HCT116 (cell line): Measurements from ENCODE around the gene SLC5A10. TPM values are rescaled to one million over a fixed set of nuclear protein-coding genes. Genes with fewer than 3 reads are reported as not detected.

ENCODE experiments used
- ATAC-seq: fragments of 200-7000 bp; cut with Tn5 transposase; 2 replicates; pipeline ENCODE4 v1.9.1; 2020; ENCODE audit warnings: mild to moderate bottlenecking, moderate library complexity
- BruUV-seq: library from RNA; stranded (reverse); fragments of 400-500 nt; replicated peaks from 2 replicates; lab custom pipeline; 2021; lab: Mats Ljungman, UMichigan
- CTCF ChIA-PET: fragments of 300-600 bp; sonication (Branson Sonifier 250); formaldehyde crosslinking; loops from one replicate; lab custom pipeline; 2021; ENCODE audit warnings: antibody characterized with exemption; lab: Charles Lee
- POLR2A ChIA-PET: fragments of 300-600, 350-600 bp; sonication (Branson Sonifier 250); formaldehyde crosslinking; loops from one replicate; lab custom pipeline; 2021; ENCODE audit warnings: antibody characterized with exemption; lab: Charles Lee
- RAD21 ChIA-PET, 2 experiments: fragments of 300-600 bp; sonication (Branson Sonifier 250); formaldehyde crosslinking; loops; one replicate each; lab custom pipeline; 2023; ENCODE audit warnings: low total read pairs in 2 of 2; ENCODE audit not compliant: uncharacterized antibody in 2 of 2, unreplicated experiment in 2 of 2, low non-redundant PET in 1 of 2; lab: Charles Lee
- DNase-seq: peaks from one replicate; pipeline ENCODE4 v3.0.0-alpha.2; 2010; ENCODE audit warnings: low read depth, low spot score
- H2AFZ ChIP-seq: fragments of 200-600 bp; shearing (Covaris generic), sonication (generic); 2 replicates; pipeline ENCODE4 v1.6.1; 2017; ENCODE audit warnings: low read depth, mixed run types, mixed read lengths, antibody characterized with exemption, low read length; ENCODE audit not compliant: poor library complexity, severe bottlenecking
- H3K27ac ChIP-seq: 2 replicates; pipeline ENCODE4 v1.5.1; 2012; ENCODE audit warnings: low read depth, low read length
- H3K27me3 ChIP-seq: fragments of 200-600 bp; sonication (generic); 2 replicates; pipeline ENCODE4 v1.6.1; 2016; ENCODE audit warnings: mixed run types, low read length, mixed read lengths; ENCODE audit not compliant: insufficient read depth
- H3K36me3 ChIP-seq, 2 experiments: fragments of 200-500 bp in 1 of 2; fragments of 200-600 bp in 1 of 2; sonication (Bioruptor generic) in 1 of 2; sonication (generic) in 1 of 2; 2 replicates each; pipeline versions ENCODE4 v1.5.1 to v1.6.1; 2014 to 2016; ENCODE audit warnings: low read length in 2 of 2, inconsistent platforms in 1 of 2, mixed read lengths in 1 of 2, mixed run types in 1 of 2; ENCODE audit not compliant: insufficient read depth in 2 of 2, control insufficient read depth in 1 of 2
- H3K4me1 ChIP-seq, 2 experiments: fragments of 200-600 bp in 1 of 2; sonication (generic) in 1 of 2; 2 replicates each; pipeline versions ENCODE4 v1.5.1 to v1.6.1; 2012 to 2017; ENCODE audit warnings: low read length in 2 of 2, inconsistent platforms in 1 of 2, mild to moderate bottlenecking in 1 of 2, mixed read lengths in 1 of 2, mixed run types in 1 of 2, moderate library complexity in 1 of 2; ENCODE audit not compliant: insufficient read depth in 2 of 2, control insufficient read depth in 1 of 2
- H3K4me2 ChIP-seq: fragments of 200-600 bp; sonication (generic); 2 replicates; pipeline ENCODE4 v1.6.1; 2017; ENCODE audit warnings: mixed run types, low read length, mixed read lengths
- H3K4me3 ChIP-seq, 2 experiments: fragments of 200-600 bp in 1 of 2; sonication (generic) in 1 of 2; replicated peaks in 1 of 2; 2 replicates each; pipeline ENCODE4 v1.5.1; 2011 to 2016; ENCODE audit warnings: low read length in 2 of 2, control low read depth in 1 of 2, low read depth in 1 of 2, mild to moderate bottlenecking in 1 of 2, mixed read lengths in 1 of 2, mixed run types in 1 of 2
- H3K79me2 ChIP-seq: fragments of 200-600 bp; sonication (generic); 2 replicates; pipeline ENCODE4 v1.6.1; 2017; ENCODE audit warnings: mild to moderate bottlenecking, mixed run types, low read length, moderate library complexity, mixed read lengths; ENCODE audit not compliant: insufficient read depth
- H3K9ac ChIP-seq: fragments of 200-600 bp; sonication (generic); 2 replicates; pipeline ENCODE4 v1.6.1; 2016; ENCODE audit warnings: low read length, mixed read lengths
- H3K9me2 ChIP-seq: fragments of 200-600 bp; sonication (generic), shearing (Covaris generic); 2 replicates; pipeline ENCODE4 v1.6.1; 2017; ENCODE audit warnings: mixed run types, mild to moderate bottlenecking, moderate library complexity; ENCODE audit not compliant: insufficient read depth
- H3K9me3 ChIP-seq, 2 experiments: fragments of 200-500 bp in 1 of 2; fragments of 200-600 bp in 1 of 2; sonication (Bioruptor generic) in 1 of 2; sonication (generic) in 1 of 2; 2 replicates each; pipeline ENCODE4 v1.6.1; 2014 to 2017; ENCODE audit warnings: low read length in 2 of 2, mixed read lengths in 2 of 2, inconsistent platforms in 1 of 2, low read depth in 1 of 2, mild to moderate bottlenecking in 1 of 2, mixed run types in 1 of 2, moderate library complexity in 1 of 2; ENCODE audit not compliant: control insufficient read depth in 1 of 2, insufficient read depth in 1 of 2
- H4K20me1 ChIP-seq: fragments of 200-600 bp; sonication (generic), shearing (Covaris generic); 2 replicates; pipeline ENCODE4 v1.6.1; 2017; ENCODE audit warnings: mixed run types, mild to moderate bottlenecking, moderate library complexity; ENCODE audit not compliant: insufficient read depth
- CTCF ChIP-seq, 3 experiments: fragments of 200-600 bp in 1 of 3; sonication (generic) in 1 of 3; IDR thresholded peaks in 2 of 3; conservative IDR thresholded peaks in 1 of 3; 2 replicates each; pipeline ENCODE4 v1.5.1; 2012 to 2017; ENCODE audit warnings: low read depth in 2 of 3, low read length in 2 of 3, antibody characterized with exemption in 1 of 3, borderline replicate concordance in 1 of 3, control low read depth in 1 of 3, mild to moderate bottlenecking in 1 of 3, mixed read lengths in 1 of 3, mixed run types in 1 of 3, moderate library complexity in 1 of 3; ENCODE audit not compliant: insufficient read depth in 1 of 3
- RAD21 ChIP-seq: IDR thresholded peaks from 2 replicates; pipeline ENCODE4 v1.6.1; 2012; ENCODE audit warnings: low read depth, mild to moderate bottlenecking
- SIN3A ChIP-seq: IDR thresholded peaks from 2 replicates; pipeline ENCODE4 v1.6.1; 2012; ENCODE audit warnings: low read depth
- SP1 ChIP-seq: IDR thresholded peaks from 2 replicates; pipeline ENCODE4 v1.6.1; 2012; ENCODE audit warnings: low read depth
- ZBTB33 ChIP-seq: IDR thresholded peaks from 2 replicates; pipeline ENCODE4 v1.6.1; 2011; ENCODE audit warnings: mild to moderate bottlenecking, low read length, moderate library complexity; ENCODE audit not compliant: insufficient replicate concordance; ENCODE audit errors: extremely low read depth
- ZNF274 ChIP-seq: fragments of 200-500 bp; sonication (Bioruptor generic); IDR thresholded peaks from 2 replicates; pipeline ENCODE4 v1.6.1; 2014; ENCODE audit warnings: mild to moderate bottlenecking, low read depth, low read length, inconsistent platforms
- intact Hi-C: fragments of 100-400 bp; cut with micrococcal nuclease; formaldehyde crosslinking; loops from 2 replicates; pipeline ENCODE4 v1.10.0; 2022
- total RNA-seq: library from RNA; stranded (reverse); gene quantifications from one replicate; pipeline ENCODE4 v1.2.1, GENCODE V29; 2021; ENCODE audit not compliant: unreplicated experiment

SLC5A10 gene
- total RNA-seq, 1 experiment from 2014 or later = not detected

- TF ChIP-seq SP1 (no peak), ZNF274 (no peak)
Observed at GRCh38 chr17:18960241-18960665, 8.3 kb downstream of the SLC5A10 start (continued).

- H3K9me2 ChIP-seq = no peaks in the 10 kb centered on the region
- no peak for DNase-seq
- no peak overlapping the region for H3K9ac ChIP-seq
- H4K20me1 ChIP-seq = no peaks in the 10 kb centered on the region
- H3K27ac ChIP-seq = no peak overlapping the region
- ATAC-seq = peak; percentile 97
- CTCF ChIA-PET = interaction anchor here (0.6 to 1.6 kb wide), 12 partner anchors 9 to 801 kb away, joined by 3 to 22 read pairs (median 4); partner anchors contain the start of gene SLC5A10
- no peak overlapping the region for H2AFZ ChIP-seq
- no peaks in the 10 kb centered on the region for H3K27me3 ChIP-seq
- no peak overlapping the region for H3K4me3 ChIP-seq
- RAD21 ChIA-PET = interaction anchor here in 1 of 2 experiments (1.4 kb wide), 1 partner anchor 14 kb away, joined by 3 read pairs; no protein-coding TSS in a partner anchor
- intact Hi-C loops = no loop called here
- TF ChIP-seq CTCF (IDR thresholded peaks at IDR 0.05 in 2 of 3, conservative IDR thresholded peaks at IDR 0.05 in 1 of 3; ENCODE audit: borderline replicate concordance in 1 of 3, insufficient read depth in 1 of 3, low read depth in 2 of 3, low read length in 2 of 3) (peak; percentile 89 to 98 (median 93)), ZBTB33 (no peak), SIN3A (no peak), RAD21 (peak; percentile 99)
- no peaks in the 10 kb centered on the region for H3K9me3 ChIP-seq
- H3K36me3 ChIP-seq = no peaks in the 10 kb centered on the region
- POLR2A ChIA-PET = no interaction called here
- no TSS peak for BruUV-seq
- H3K4me2 ChIP-seq = no peak overlapping the region
- peaks cover 6 to 22% of the 10 kb centered on the region in 2 experiments; a peak in 3 of 4 replicates for H3K4me1 ChIP-seq
- no peaks in the 10 kb centered on the region for H3K79me2 ChIP-seq
Observed at GRCh38 chr17:18960803-18961511, 9.0 kb downstream of the SLC5A10 start.
